Endothelial cell (in vitro differentiated cells): ENCODE measurements around the gene MAPK11. TPM values are rescaled to one million over a fixed set of nuclear protein-coding genes. Genes with fewer than 3 reads are reported as not detected.

Experiments
- DNase-seq: peaks from one replicate; pipeline ENCODE4 v3.0.0; 2021; ENCODE audit warnings: low spot score
- H3K27ac Mint-ChIP-seq: one replicate; pipeline ENCODE4 v1.8.0; 2021; ENCODE audit warnings: mixed read lengths, inconsistent platforms; ENCODE audit not compliant: unreplicated experiment
- H3K27me3 Mint-ChIP-seq: one replicate; pipeline ENCODE4 v1.8.0; 2021; ENCODE audit warnings: mild to moderate bottlenecking, moderate library complexity, mixed read lengths, inconsistent platforms; ENCODE audit not compliant: unreplicated experiment
- H3K36me3 Mint-ChIP-seq: one replicate; pipeline ENCODE4 v1.8.0; 2021; ENCODE audit warnings: mild to moderate bottlenecking, low read depth, mixed read lengths, inconsistent platforms; ENCODE audit not compliant: unreplicated experiment
- H3K4me1 Mint-ChIP-seq: one replicate; pipeline ENCODE4 v1.8.0; 2021; ENCODE audit warnings: mild to moderate bottlenecking, mixed read lengths, inconsistent platforms; ENCODE audit not compliant: unreplicated experiment
- H3K4me3 Mint-ChIP-seq: one replicate; pipeline ENCODE4 v1.8.0; 2021; ENCODE audit warnings: mild to moderate bottlenecking, mixed read lengths, inconsistent platforms; ENCODE audit not compliant: unreplicated experiment
- H3K9me3 Mint-ChIP-seq: one replicate; pipeline ENCODE4 v1.8.0; 2021; ENCODE audit warnings: mixed read lengths, inconsistent platforms; ENCODE audit not compliant: unreplicated experiment
- CTCF ChIP-seq: fragments of 200-600 bp; sonication (generic); IDR thresholded peaks from one replicate; pipeline ENCODE4 v1.5.0; 2021; ENCODE audit warnings: antibody characterized with exemption; ENCODE audit not compliant: unreplicated experiment
- total RNA-seq: library from RNA; stranded (reverse); fragmentation: NEBNext Ultra II Directional; extraction: Animal tissue kit (Norgen Biotek cat#: 25700); gene quantifications from one replicate; pipeline ENCODE4 v1.2.1, GENCODE V29; 2021; ENCODE audit not compliant: unreplicated experiment

Gene MAPK11
- total RNA-seq, 1 donor from 2014 or later, result 62.4 TPM

GRCh38 chr22:50304528-50305392 is 34.6 kb upstream of the MAPK11 start:
- no peaks in the 10 kb centered on the region for H3K9me3 Mint-ChIP-seq
- H3K36me3 Mint-ChIP-seq, result no peaks in the 10 kb centered on the region
- peaks cover 16% of the 10 kb centered on the region for H3K27me3 Mint-ChIP-seq
- TF ChIP-seq CTCF, result no peak
- no peak overlapping the region for H3K4me3 Mint-ChIP-seq
- no peak for DNase-seq
- H3K27ac Mint-ChIP-seq, result no peak overlapping the region
- H3K4me1 Mint-ChIP-seq, result peaks cover 12% of the 10 kb centered on the region

- Mint-ChIP-seq H3K4me3 (no peak overlapping the region), H3K4me1 (peaks cover 12% of the 10 kb centered on the region), H3K9me3 (no peaks in the 10 kb centered on the region), H3K27me3 (peaks cover 16% of the 10 kb centered on the region), H3K27ac (no peak overlapping the region), H3K36me3 (no peaks in the 10 kb centered on the region)
- no peak for DNase-seq
- TF ChIP-seq CTCF, result no peak
These were observed 33.8 kb upstream of the MAPK11 start for GRCh38 chr22:50303848-50304527.

DNA sequence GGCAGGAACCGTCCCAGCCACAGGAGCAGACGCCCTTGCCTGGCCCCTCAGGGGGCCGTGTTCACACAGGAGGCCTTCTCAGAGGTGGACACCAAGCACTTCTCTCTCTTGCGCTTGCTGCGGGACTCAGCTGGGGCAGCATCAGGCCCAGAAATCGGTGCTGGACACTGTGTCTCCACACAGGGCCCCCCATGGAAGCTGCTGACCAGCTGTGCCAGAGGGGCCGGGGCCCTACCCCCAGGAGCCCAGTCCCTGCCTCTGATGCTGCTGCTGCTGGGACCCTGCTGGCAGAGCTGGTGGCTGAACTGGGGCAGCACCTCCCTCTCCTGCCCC is 33.3 kb upstream of the MAPK11 start:
- no peak for DNase-seq
- no peak for TF ChIP-seq CTCF
- Mint-ChIP-seq H3K4me1 (peaks cover 8% of the 10 kb centered on the region), H3K36me3 (no peaks in the 10 kb centered on the region), H3K4me3 (no peak overlapping the region), H3K27ac (no peak overlapping the region), H3K27me3 (peaks cover 16% of the 10 kb centered on the region), H3K9me3 (no peaks in the 10 kb centered on the region)

- Mint-ChIP-seq H3K4me1 (peaks cover 6% of the 10 kb centered on the region), H3K27me3 (peaks cover 19% of the 10 kb centered on the region), H3K4me3 (no peak overlapping the region), H3K36me3 (no peaks in the 10 kb centered on the region), H3K27ac (no peak overlapping the region), H3K9me3 (no peaks in the 10 kb centered on the region)
- DNase-seq, result no peak
- no peak for TF ChIP-seq CTCF
These were observed 32.4 kb upstream of the MAPK11 start for GRCh38 chr22:50302564-50302963.

- DNase-seq, result no peak
- Mint-ChIP-seq H3K27me3 (peaks cover 19% of the 10 kb centered on the region), H3K36me3 (no peaks in the 10 kb centered on the region), H3K4me1 (peaks cover 8% of the 10 kb centered on the region), H3K27ac (no peak overlapping the region), H3K9me3 (no peaks in the 10 kb centered on the region), H3K4me3 (no peak overlapping the region)
- no peak for TF ChIP-seq CTCF
These were observed 31.9 kb upstream of the MAPK11 start for GRCh38 chr22:50302041-50302541.
